HL-60/S4 (cell line): ENCODE results near the gene MACC1.

ENCODE experiments used
- in situ Hi-C: fragments of 300-500 bp; cut with MboI; formaldehyde crosslinking; loops from 2 replicates; pipeline ENCODE4 v1.14.3; 2022; ENCODE audit warnings: low sequenced_read_pairs

MACC1 gene

DNA sequence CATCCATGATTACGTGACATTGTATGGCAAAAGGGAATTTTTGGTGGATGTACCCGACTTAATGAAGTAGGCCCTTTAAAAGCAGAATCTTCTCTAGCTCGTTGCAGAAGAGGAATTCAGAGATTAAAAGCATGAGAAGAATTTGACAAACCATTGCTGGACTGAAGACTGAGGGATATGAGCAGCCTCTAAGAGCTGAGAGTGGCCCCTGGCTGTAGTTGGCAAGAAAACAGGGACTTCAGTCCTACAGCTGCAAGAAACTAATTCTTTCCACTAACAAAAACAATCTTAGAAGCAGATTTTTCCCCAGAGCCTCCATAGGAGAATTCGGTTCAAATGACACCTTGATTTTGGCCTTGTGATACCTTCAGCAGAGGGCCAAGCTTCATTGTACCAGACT lies 34.1 kb downstream of the MACC1 start:
- in situ Hi-C loops: no loop called here

- in situ Hi-C loops: no loop called here
Measured at GRCh38 chr7:20176578-20177242, 40.5 kb downstream of the MACC1 start.

GRCh38 chr7:20173828-20174227 lies 43.4 kb downstream of the MACC1 start:
- in situ Hi-C loops: no loop called here

GRCh38 chr7:20172736-20173334 lies 44.3 kb downstream of the MACC1 start:
- in situ Hi-C loops: no loop called here

DNA sequence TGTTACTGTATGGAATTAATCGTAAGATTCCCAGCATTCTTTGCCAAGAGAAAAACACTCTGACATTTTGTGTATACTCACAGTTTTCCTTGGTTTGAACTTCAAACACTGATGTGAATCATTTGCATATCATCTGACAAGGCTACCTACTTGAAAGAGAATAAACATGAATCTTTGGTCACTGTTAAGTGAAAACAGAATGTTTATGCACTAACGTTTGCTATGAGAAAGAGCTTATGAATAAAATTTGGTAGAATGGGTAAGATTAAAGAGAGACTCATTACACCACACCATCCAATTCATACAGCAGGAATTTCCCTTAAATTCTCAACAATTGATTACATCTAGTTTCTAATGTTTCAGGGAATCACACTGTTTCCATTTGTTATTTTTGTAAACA lies 46.6 kb downstream of the MACC1 start:
- in situ Hi-C loops: no loop called here

GRCh38 chr7:20165146-20165510 lies 52.1 kb downstream of the MACC1 start:
- in situ Hi-C loops: no loop called here

DNA sequence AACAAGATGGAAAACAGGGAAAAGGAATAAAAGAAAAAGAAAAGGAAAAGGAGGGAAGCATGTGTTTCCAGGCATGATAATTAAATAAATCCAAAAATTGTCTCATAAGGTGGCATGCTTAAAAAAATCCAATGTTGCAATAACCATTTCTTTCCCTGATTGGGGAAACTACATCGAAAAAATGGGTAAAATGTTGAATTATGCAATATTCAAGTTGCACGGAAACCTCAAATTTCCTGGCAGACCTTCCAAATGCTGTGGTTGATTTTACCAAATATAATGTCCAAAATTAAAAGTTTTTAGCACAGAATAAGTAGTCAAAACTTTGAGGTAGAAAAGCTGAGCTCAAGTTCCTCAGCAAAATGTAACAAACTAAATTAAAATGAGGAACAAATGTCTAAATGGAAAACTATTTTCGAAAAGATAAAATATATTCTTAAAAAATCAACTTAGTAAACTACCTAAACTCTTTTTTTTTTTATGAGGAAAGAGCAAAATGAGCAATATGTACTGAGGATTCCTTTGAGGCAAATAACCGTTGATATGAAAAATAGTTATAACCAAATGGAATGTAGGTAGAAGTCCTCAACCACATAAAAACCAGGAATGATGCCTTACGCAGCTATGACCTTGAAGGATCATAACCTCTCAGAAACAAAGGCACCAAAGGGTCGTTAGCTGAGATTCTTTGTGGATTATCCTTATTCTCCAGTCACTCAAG lies 52.6 kb downstream of the MACC1 start:
- in situ Hi-C loops: no loop called here

GRCh38 chr7:20162665-20163064 lies 54.5 kb downstream of the MACC1 start:
- in situ Hi-C loops: no loop called here

DNA sequence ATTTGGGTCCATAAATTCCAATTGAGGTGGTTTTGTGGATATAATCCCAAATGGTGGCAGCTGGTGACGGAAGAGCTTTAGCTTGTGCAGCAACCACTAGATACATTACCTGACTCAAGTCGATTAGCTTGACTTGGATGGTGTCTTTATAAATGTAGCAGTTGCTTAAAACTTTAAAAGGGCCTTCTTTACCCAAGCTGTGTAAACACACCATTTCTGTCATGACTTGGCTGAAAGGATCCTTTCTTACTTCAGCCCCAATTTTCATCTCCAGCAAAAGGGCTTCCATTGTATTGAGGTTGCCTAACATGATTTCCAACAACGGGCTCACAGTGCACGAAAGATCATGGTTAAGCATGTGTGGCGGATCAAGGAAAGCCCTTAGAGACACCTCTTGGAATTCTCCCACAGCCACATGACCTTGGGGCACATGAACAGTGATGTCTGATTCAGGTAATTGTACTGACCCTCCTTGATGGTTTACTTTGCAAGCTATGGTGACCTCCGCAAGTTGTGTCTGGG lies 57.9 kb downstream of the MACC1 start:
- in situ Hi-C loops: no loop called here

GRCh38 chr7:20158684-20159083 lies 58.5 kb downstream of the MACC1 start:
- in situ Hi-C loops: no loop called here

- in situ Hi-C loops: no loop called here
Measured at GRCh38 chr7:20157456-20157855, 59.7 kb downstream of the MACC1 start.

DNA sequence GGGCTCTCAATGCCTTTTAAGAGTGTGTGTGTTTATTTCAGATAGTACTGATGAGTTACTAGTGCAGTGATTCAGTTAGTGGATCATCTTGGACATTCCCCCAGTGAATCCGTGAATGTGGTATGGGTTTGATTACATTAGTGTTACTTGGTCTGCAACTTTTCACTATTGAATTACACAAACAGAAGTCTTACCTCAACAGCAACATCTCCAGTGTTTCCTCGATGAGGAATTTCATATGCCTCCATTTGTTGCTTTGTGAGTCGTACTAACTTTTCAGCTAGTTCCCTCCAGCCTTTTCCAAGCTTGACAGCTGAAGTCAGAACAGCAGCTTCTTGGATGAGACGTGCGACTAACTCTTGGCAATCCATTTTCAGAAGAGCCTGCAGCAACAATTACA lies 63.2 kb downstream of the MACC1 start:
- in situ Hi-C loops: no loop called here

GRCh38 chr7:20153567-20153966 lies 63.6 kb downstream of the MACC1 start:
- in situ Hi-C loops: no loop called here

GRCh38 chr7:20152511-20152910 lies 64.7 kb downstream of the MACC1 start:
- in situ Hi-C loops: no loop called here

GRCh38 chr7:20151708-20152456 lies 65.3 kb downstream of the MACC1 start:
- in situ Hi-C loops: no loop called here

DNA sequence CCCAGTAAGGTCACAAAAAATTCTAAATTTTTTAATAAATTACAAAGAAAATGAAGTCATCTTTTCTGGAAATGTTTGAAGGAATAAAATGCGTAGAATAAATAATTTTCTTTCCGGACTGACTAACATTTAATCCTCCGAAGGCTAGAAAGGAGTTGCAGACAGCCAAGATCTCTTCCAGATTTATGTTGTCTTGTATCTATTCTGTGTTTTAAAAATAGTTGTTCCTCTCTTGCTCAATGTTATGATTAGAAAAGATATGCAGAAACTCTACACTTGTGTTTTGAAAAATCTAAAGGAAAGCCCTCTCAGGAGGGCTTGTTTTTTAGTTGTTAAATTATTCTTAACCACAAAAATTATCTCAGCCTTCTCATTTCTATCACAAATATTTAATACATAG lies 70.7 kb downstream of the MACC1 start:
- in situ Hi-C loops: no loop called here

GRCh38 chr7:20144801-20145200 lies 72.4 kb downstream of the MACC1 start:
- in situ Hi-C loops: no loop called here

DNA sequence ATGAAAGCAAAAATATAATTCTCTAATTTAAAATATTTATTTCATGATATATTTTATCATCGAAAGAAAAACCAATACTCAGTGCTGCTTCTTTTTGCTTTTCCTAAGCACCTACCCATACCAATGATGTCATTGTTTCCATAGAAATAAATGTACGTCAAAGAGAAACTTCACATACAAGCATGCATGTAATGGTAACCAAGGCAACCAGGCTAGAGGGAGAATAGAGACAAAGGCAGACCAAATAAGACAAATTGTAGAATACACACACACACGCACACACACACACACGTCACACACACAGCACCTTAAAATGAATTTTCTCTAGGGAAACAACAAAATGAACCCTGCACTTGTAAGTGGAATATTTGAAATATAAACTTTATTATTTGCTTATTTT lies 75.5 kb downstream of the MACC1 start:
- in situ Hi-C loops: no loop called here

GRCh38 chr7:20141002-20141345 lies 76.2 kb downstream of the MACC1 start:
- in situ Hi-C loops: no loop called here

DNA sequence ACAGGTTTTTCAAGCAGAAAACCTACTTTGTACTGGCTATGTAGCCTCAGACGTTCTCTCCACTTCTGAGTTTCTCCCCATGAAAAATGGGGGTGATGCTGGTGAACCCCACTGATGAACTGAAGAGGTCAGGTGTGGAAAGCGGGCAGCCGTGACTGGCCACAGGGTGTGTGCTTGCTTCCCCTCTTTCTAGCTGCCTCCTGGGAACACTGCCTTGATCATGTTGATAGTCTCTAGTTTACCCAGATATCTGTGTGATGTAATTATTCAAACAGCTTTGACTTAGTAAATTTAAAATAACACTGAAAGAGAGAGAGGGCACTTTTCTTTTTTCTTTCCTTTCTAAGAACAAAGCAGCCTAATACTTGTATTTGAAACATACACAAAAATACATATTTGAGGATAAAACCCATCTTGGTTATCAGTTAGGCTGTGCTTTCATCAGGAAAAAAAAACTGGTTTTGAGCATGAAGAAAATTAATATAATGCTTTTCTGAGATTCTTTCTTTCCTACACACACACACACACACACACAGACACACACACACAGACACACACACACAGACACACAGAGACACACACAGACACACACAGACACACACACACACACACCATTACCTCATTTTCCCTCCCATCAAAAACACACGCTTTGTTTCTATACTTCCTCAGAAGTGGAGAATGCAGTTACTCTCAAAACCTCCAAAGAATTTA lies 76.7 kb downstream of the MACC1 start:
- in situ Hi-C loops: no loop called here

DNA sequence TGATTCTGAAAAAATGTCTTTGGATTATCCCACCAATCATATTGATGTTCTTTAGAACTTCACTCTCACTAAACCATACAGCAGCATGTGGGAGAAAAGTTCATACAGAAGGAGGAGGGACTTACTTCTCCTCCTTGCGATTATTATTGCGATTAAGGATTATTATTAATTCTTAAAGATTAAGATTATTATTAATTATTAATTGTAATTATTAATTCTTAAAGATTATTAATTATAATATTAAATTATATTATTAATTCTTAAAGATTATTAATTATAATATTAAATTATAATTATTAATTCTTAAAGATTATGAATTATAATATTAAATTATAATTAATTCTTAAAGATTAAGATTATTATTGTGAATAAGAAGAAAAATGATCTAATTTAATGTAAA lies 80.5 kb downstream of the MACC1 start:
- in situ Hi-C loops: no loop called here
